H9 (cell line): ENCODE data around the gene BUD13. TPM values are rescaled to one million over a fixed set of nuclear protein-coding genes. Genes with fewer than 3 reads are reported as not detected.

ENCODE experiments used
- DNase-seq: peaks from one replicate; pipeline ENCODE4 v3.0.0-alpha.2; 2017
- H2AFZ ChIP-seq: one replicate; pipeline ENCODE4 v1.6.1; 2013; ENCODE audit warnings: mild to moderate bottlenecking, low read length, control low read depth, moderate library complexity
- H2AK5ac ChIP-seq: 2 replicates; pipeline ENCODE4 v1.6.1; 2013; ENCODE audit warnings: low read length, control low read depth, mixed read lengths; ENCODE audit not compliant: insufficient read length
- H2BK120ac ChIP-seq: one replicate; pipeline ENCODE4 v1.6.1; 2013; ENCODE audit warnings: low read depth, mild to moderate bottlenecking, low read length, control low read depth, inconsistent platforms; ENCODE audit not compliant: poor library complexity, severe bottlenecking
- H2BK12ac ChIP-seq: 2 replicates; pipeline ENCODE4 v1.6.1; 2013; ENCODE audit warnings: low read length, control low read depth, mixed read lengths, low read depth; ENCODE audit not compliant: insufficient read length
- H2BK15ac ChIP-seq: 2 replicates; pipeline ENCODE4 v1.6.1; 2013; ENCODE audit warnings: low read depth, low read length, control low read depth
- H2BK20ac ChIP-seq: one replicate; pipeline ENCODE4 v1.6.1; 2013; ENCODE audit warnings: low read depth, mild to moderate bottlenecking, low read length, control low read depth, inconsistent platforms; ENCODE audit not compliant: poor library complexity, severe bottlenecking
- H2BK5ac ChIP-seq: 2 replicates; pipeline ENCODE4 v1.6.1; 2013; ENCODE audit warnings: low read length, control low read depth, mixed read lengths; ENCODE audit not compliant: insufficient read length
- H3K14ac ChIP-seq: 2 replicates; pipeline ENCODE4 v1.6.1; 2013; ENCODE audit warnings: low read length, control low read depth; ENCODE audit not compliant: insufficient read depth
- H3K18ac ChIP-seq: 2 replicates; pipeline ENCODE4 v1.6.1; 2013; ENCODE audit warnings: low read depth, mild to moderate bottlenecking, mixed read lengths, low read length, control low read depth; ENCODE audit not compliant: insufficient read length
- H3K23ac ChIP-seq: 2 replicates; pipeline ENCODE4 v1.6.1; 2013; ENCODE audit warnings: low read length, control low read depth, mixed read lengths, low read depth; ENCODE audit not compliant: insufficient read length
- H3K23me2 ChIP-seq: 2 replicates; pipeline ENCODE4 v1.6.1; 2013; ENCODE audit warnings: low read depth, mild to moderate bottlenecking, mixed read lengths, low read length, control low read depth; ENCODE audit not compliant: insufficient read length, poor library complexity, severe bottlenecking
- H3K27ac ChIP-seq: 2 replicates; pipeline ENCODE4 v1.5.1; 2013; ENCODE audit warnings: low read length, control low read depth, mixed read lengths, low read depth; ENCODE audit not compliant: insufficient read length
- H3K27me3 ChIP-seq: 2 replicates; pipeline ENCODE4 v1.6.1; 2013; ENCODE audit warnings: low read length, control low read depth, inconsistent platforms; ENCODE audit not compliant: insufficient read depth
- H3K4ac ChIP-seq: 2 replicates; pipeline ENCODE4 v1.6.1; 2013; ENCODE audit warnings: low read depth, mild to moderate bottlenecking, control low read depth, inconsistent platforms, low read length, moderate library complexity
- H3K4me1 ChIP-seq: 2 replicates; pipeline ENCODE4 v1.6.1; 2013; ENCODE audit warnings: low read length, control low read depth, inconsistent platforms; ENCODE audit not compliant: insufficient read depth
- H3K4me2 ChIP-seq: 2 replicates; pipeline ENCODE4 v1.6.1; 2013; ENCODE audit warnings: low read length, control low read depth, mixed read lengths; ENCODE audit not compliant: insufficient read length, insufficient read depth
- H3K56ac ChIP-seq: 2 replicates; pipeline ENCODE4 v1.6.1; 2013; ENCODE audit warnings: low read depth, mild to moderate bottlenecking, mixed read lengths, low read length, control low read depth; ENCODE audit not compliant: insufficient read length
- H3K79me1 ChIP-seq: 2 replicates; pipeline ENCODE4 v1.6.1; 2013; ENCODE audit warnings: low read depth, mild to moderate bottlenecking, moderate library complexity, low read length, control low read depth, inconsistent platforms; ENCODE audit not compliant: insufficient read depth, poor library complexity, severe bottlenecking
- H3K79me2 ChIP-seq: 2 replicates; pipeline ENCODE4 v1.6.1; 2013; ENCODE audit warnings: low read length, control low read depth, inconsistent platforms; ENCODE audit not compliant: insufficient read depth
- H3K9ac ChIP-seq: 2 replicates; pipeline ENCODE4 v1.6.1; 2013; ENCODE audit warnings: low read length, control low read depth, mixed read lengths; ENCODE audit not compliant: insufficient read length; ENCODE audit errors: extremely low read depth
- H3K9me3 ChIP-seq: one replicate; pipeline ENCODE4 v1.6.1; 2013; ENCODE audit warnings: low read depth, low read length, inconsistent platforms; ENCODE audit not compliant: control insufficient read depth
- H3T11ph ChIP-seq: one replicate; pipeline ENCODE4 v1.6.1; 2013; ENCODE audit warnings: mild to moderate bottlenecking, low read length, control low read depth, inconsistent platforms
- H4K20me1 ChIP-seq: one replicate; pipeline ENCODE4 v1.6.1; 2013; ENCODE audit not compliant: control insufficient read depth, insufficient read length, insufficient read depth
- H4K5ac ChIP-seq: 2 replicates; pipeline ENCODE4 v1.6.1; 2013; ENCODE audit warnings: low read depth, mild to moderate bottlenecking, mixed read lengths, low read length, control low read depth; ENCODE audit not compliant: insufficient read length
- H4K8ac ChIP-seq: replicated peaks from 2 replicates; pipeline ENCODE4 v1.6.1; 2013; ENCODE audit warnings: low read length, control low read depth, mixed read lengths, low read depth; ENCODE audit not compliant: insufficient read length
- H4K91ac ChIP-seq: 2 replicates; pipeline ENCODE4 v1.6.1; 2013; ENCODE audit warnings: low read depth, mild to moderate bottlenecking, moderate library complexity, mixed read lengths, low read length, control low read depth; ENCODE audit not compliant: insufficient read length
- H3K27ac Mint-ChIP-seq, 3 experiments: 2 replicates in 2 of 3; 3 replicates in 1 of 3; pipeline ENCODE4 v1.8.0; 2020 to 2021; ENCODE audit warnings: mixed read lengths in 3 of 3, mild to moderate bottlenecking in 1 of 3, moderate library complexity in 1 of 3
- H3K27me3 Mint-ChIP-seq: 2 replicates; pipeline ENCODE4 v1.8.0; 2021; ENCODE audit warnings: low read depth, mild to moderate bottlenecking, moderate library complexity, mixed read lengths
- H3K36me3 Mint-ChIP-seq, 3 experiments: 2 replicates in 2 of 3; 3 replicates in 1 of 3; pipeline ENCODE4 v1.8.0; 2020 to 2021; ENCODE audit warnings: low read depth in 3 of 3, mixed read lengths in 3 of 3; ENCODE audit not compliant: insufficient read depth in 1 of 3
- H3K4me1 Mint-ChIP-seq, 2 experiments: 2 replicates each; pipeline ENCODE4 v1.8.0; 2020; ENCODE audit warnings: mixed read lengths in 2 of 2
- H3K4me3 Mint-ChIP-seq, 2 experiments: 2 replicates in 1 of 2; 3 replicates in 1 of 2; pipeline ENCODE4 v1.8.0; 2020 to 2021; ENCODE audit warnings: mild to moderate bottlenecking in 2 of 2, mixed read lengths in 2 of 2, moderate library complexity in 1 of 2
- H3K9me3 Mint-ChIP-seq, 2 experiments: 2 replicates in 1 of 2; 3 replicates in 1 of 2; pipeline ENCODE4 v1.8.0; 2020; ENCODE audit warnings: mild to moderate bottlenecking in 2 of 2, mixed read lengths in 2 of 2, moderate library complexity in 1 of 2
- WGBS: extraction: QIAGEN DNeasy Blood & Tissue Kit; methylation state at CpG from one replicate; pipeline ENCODE4 v1.1.7; 2013; ENCODE audit warnings: missing lambda C conversion rate, low lambda C conversion rate, mixed read lengths; ENCODE audit not compliant: insufficient read length; ENCODE audit errors: extremely low coverage; 5-methylcytosine and 5-hydroxymethylcytosine counted together
- total RNA-seq: library from RNA; stranded (reverse); gene quantifications from 2 replicates; pipeline ENCODE4 v1.2.1, GENCODE V29; 2021
- TF ChIP-seq, protein P1 (sequence below): fragments of 200-600 bp; sonication (generic); conservative IDR thresholded peaks from 3 replicates; pipeline ENCODE4 v1.8.0; 2021; ENCODE audit warnings: antibody characterized with exemption, mild to moderate bottlenecking

Gene BUD13
- total RNA-seq, 1 experiment from 2014 or later = 30.0 TPM

DNA sequence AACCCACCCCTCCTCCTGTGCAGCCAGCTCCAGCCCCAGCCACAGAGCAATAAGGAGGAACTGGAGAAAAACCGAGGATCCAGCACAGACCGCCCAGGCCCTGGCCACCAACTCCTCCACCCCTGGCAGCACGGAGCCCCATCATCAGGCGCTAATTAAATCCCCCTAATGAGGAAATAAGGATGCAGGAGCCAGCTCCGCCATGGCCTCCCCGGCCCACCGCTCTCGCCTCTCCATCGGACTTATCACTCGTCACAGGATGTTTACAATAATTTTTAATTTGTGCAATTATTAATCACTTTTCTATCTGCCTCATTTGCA is 42.6 kb downstream of the BUD13 start:
- no peak for DNase-seq
- Histone ChIP-seq H2BK5ac (no peak overlapping the region), H3K14ac (no peak overlapping the region), H3K23ac (no peak overlapping the region), H3K79me1 (no peaks in the 10 kb centered on the region), H3T11ph (no peak overlapping the region), H4K8ac (no peak overlapping the region), H2BK12ac (no peak overlapping the region), H4K91ac (no peak overlapping the region), H2AFZ (no peak overlapping the region), H3K4me1 (peaks cover 2% of the 10 kb centered on the region; the same call in 1 of the 2 replicates), H2BK15ac (no peak overlapping the region), H2AK5ac (no peak overlapping the region), H3K27me3 (no peaks in the 10 kb centered on the region; the same call in 1 of the 2 replicates), H3K56ac (no peak overlapping the region), H4K20me1 (no peaks in the 10 kb centered on the region), H2BK20ac (no peak overlapping the region), H3K18ac (no peak overlapping the region), H3K9me3 (no peaks in the 10 kb centered on the region), H2BK120ac (no peak overlapping the region), H3K4ac (no peak overlapping the region), H3K4me2 (no peak overlapping the region), H3K79me2 (no peaks in the 10 kb centered on the region), H3K23me2 (peaks cover 4% of the 10 kb centered on the region), H3K27ac (no peak overlapping the region), H3K9ac (no peak overlapping the region), H4K5ac (no peak overlapping the region)
- WGBS = no CpG with 5 or more reads among the region's 10 CpGs
- peaks cover 34 to 54% of the 10 kb centered on the region in 2 experiments for H3K4me1 Mint-ChIP-seq
- no peak overlapping the region for H3K4me3 Mint-ChIP-seq
- TF ChIP-seq, protein P1, sequence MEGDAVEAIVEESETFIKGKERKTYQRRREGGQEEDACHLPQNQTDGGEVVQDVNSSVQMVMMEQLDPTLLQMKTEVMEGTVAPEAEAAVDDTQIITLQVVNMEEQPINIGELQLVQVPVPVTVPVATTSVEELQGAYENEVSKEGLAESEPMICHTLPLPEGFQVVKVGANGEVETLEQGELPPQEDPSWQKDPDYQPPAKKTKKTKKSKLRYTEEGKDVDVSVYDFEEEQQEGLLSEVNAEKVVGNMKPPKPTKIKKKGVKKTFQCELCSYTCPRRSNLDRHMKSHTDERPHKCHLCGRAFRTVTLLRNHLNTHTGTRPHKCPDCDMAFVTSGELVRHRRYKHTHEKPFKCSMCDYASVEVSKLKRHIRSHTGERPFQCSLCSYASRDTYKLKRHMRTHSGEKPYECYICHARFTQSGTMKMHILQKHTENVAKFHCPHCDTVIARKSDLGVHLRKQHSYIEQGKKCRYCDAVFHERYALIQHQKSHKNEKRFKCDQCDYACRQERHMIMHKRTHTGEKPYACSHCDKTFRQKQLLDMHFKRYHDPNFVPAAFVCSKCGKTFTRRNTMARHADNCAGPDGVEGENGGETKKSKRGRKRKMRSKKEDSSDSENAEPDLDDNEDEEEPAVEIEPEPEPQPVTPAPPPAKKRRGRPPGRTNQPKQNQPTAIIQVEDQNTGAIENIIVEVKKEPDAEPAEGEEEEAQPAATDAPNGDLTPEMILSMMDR = no peak
- no peaks in the 10 kb centered on the region for H3K36me3 Mint-ChIP-seq
- no peak overlapping the region for H3K27ac Mint-ChIP-seq
- no peaks in the 10 kb centered on the region; a peak in 1 of 5 replicates for H3K9me3 Mint-ChIP-seq
- peaks cover 16% of the 10 kb centered on the region for H3K27me3 Mint-ChIP-seq
